ENCODE measurements around the gene OSBPL10. TPM values are rescaled to one million over a fixed set of nuclear protein-coding genes. Genes with fewer than 3 reads are reported as not detected.

Gene OSBPL10
- total and polyA plus RNA-seq, 4 donors, result 3.9 to 33.0 (median 13.1) TPM

DNA sequence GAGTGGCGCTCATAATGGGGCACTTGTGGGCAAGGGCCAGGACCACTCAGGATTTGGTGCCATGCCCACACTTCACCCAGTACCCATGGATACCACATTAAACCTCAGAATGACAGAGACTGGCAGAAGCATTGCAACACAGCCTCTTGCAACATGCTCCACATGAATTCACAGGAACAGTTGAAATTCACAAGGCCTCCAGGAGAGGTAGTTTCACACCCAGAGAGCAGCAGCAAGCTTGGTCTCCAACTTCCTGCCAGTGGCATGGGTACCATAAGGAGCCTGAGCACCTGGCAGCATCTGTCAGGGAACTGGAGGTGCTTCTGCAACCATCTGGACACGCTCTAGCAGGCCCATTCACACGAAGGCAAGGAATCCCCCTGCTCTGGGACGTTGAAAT is 101.0 kb downstream of the OSBPL10 start:
- Histone ChIP-seq H3K27me3 (ENCODE audit: control insufficient read depth in 3 of 3, insufficient read depth in 3 of 3, low read length in 2 of 3) (no peaks in the 10 kb centered on the region), H3K4me1 (ENCODE audit: control insufficient read depth in 5 of 5, insufficient read depth in 5 of 5, low read length in 5 of 5) (peaks cover 0 to 16% (median 7%) of the 10 kb centered on the region in 5 donors), H3K9ac (ENCODE audit: insufficient read depth in 1 of 2, low read length in 2 of 2) (no peak overlapping the region), H3K27ac (ENCODE audit: low read depth in 1 of 2, low read length in 1 of 2) (no peak overlapping the region), H3K36me3 (ENCODE audit: control insufficient read depth in 4 of 4, insufficient read depth in 4 of 4, low read length in 4 of 4) (no peaks in the 10 kb centered on the region), H3K4me3 (no peak overlapping the region), H3K9me3 (ENCODE audit: control insufficient read depth in 4 of 4, insufficient read depth in 3 of 4, low read length in 3 of 4) (no peaks in the 10 kb centered on the region)
- ATAC-seq (ENCODE audit: insufficient read depth, low FRiP score), result peak; percentile 59
- peak in 2 of 3 donors; percentile 19 to 53 for DNase-seq
- 62 to 75% methylated on average over 4 of the region's 4 CpGs for WGBS, 2 donors
- TF ChIP-seq, protein P1, sequence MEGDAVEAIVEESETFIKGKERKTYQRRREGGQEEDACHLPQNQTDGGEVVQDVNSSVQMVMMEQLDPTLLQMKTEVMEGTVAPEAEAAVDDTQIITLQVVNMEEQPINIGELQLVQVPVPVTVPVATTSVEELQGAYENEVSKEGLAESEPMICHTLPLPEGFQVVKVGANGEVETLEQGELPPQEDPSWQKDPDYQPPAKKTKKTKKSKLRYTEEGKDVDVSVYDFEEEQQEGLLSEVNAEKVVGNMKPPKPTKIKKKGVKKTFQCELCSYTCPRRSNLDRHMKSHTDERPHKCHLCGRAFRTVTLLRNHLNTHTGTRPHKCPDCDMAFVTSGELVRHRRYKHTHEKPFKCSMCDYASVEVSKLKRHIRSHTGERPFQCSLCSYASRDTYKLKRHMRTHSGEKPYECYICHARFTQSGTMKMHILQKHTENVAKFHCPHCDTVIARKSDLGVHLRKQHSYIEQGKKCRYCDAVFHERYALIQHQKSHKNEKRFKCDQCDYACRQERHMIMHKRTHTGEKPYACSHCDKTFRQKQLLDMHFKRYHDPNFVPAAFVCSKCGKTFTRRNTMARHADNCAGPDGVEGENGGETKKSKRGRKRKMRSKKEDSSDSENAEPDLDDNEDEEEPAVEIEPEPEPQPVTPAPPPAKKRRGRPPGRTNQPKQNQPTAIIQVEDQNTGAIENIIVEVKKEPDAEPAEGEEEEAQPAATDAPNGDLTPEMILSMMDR (IDR thresholded peaks at IDR 0.05; ENCODE audit: control extremely low read depth, extremely low read depth), result no peak

DNA sequence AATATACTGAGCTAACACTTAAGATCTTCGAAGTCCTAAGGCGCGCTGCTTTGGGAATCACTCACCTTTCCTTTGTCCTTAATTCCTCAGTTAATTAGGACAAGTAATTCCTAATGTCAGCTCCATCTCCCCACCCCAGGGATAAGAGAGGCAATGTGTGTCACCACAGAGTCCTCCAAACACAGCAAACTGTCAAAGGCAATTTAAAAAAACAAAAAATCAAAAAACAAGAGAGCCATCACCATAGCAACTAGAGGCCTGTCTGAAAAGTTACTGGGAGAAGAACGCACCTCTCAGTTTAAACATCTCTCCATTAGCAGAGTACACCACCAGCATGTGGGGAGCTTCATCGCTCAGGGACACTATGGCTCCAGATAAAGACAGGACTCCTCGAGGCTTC is 101.7 kb downstream of the OSBPL10 start:
- no peaks in the 10 kb centered on the region for H3K36me3 ChIP-seq (ENCODE audit: control insufficient read depth in 4 of 4, insufficient read depth in 4 of 4, low read length in 4 of 4)
- no peak overlapping the region for H3K9ac ChIP-seq (ENCODE audit: insufficient read depth in 1 of 2, low read length in 2 of 2)
- 87 to 90% methylated on average over 6 of the region's 6 CpGs for WGBS, 2 donors

GRCh38 chr3:31878231-31878838 is 102.7 kb downstream of the OSBPL10 start:
- H3K36me3 ChIP-seq (ENCODE audit: control insufficient read depth in 4 of 4, insufficient read depth in 4 of 4, low read length in 4 of 4), result no peaks in the 10 kb centered on the region
- TF ChIP-seq, protein P1 (IDR thresholded peaks at IDR 0.05; ENCODE audit: control extremely low read depth, extremely low read depth), result no peak
- H3K9me3 ChIP-seq (ENCODE audit: control insufficient read depth in 4 of 4, insufficient read depth in 3 of 4, low read length in 3 of 4), result no peaks in the 10 kb centered on the region
- WGBS, 2 donors, result 83 to 85% methylated on average over 7 of the region's 7 CpGs
- H3K27ac ChIP-seq (ENCODE audit: low read depth in 1 of 2, low read length in 1 of 2), result no peak overlapping the region
- no peaks in the 10 kb centered on the region for H3K27me3 ChIP-seq (ENCODE audit: control insufficient read depth in 3 of 3, insufficient read depth in 3 of 3, low read length in 2 of 3)
- peaks cover 0 to 16% (median 4%) of the 10 kb centered on the region in 5 donors for H3K4me1 ChIP-seq (ENCODE audit: control insufficient read depth in 5 of 5, insufficient read depth in 5 of 5, low read length in 5 of 5)
- no peak overlapping the region for H3K9ac ChIP-seq (ENCODE audit: insufficient read depth in 1 of 2, low read length in 2 of 2)
- ATAC-seq (ENCODE audit: insufficient read depth, low FRiP score) (no peak), DNase-seq (peak in 2 of 3 donors; percentile 64 to 65)
- H3K4me3 ChIP-seq, result no peak overlapping the region

More for the DNA sequence above, 101.7 kb downstream of the OSBPL10 start:
- Histone ChIP-seq H3K4me1 (ENCODE audit: control insufficient read depth in 5 of 5, insufficient read depth in 5 of 5, low read length in 5 of 5) (peaks cover 0 to 16% (median 4%) of the 10 kb centered on the region in 5 donors), H3K27me3 (ENCODE audit: control insufficient read depth in 3 of 3, insufficient read depth in 3 of 3, low read length in 2 of 3) (no peaks in the 10 kb centered on the region), H3K9me3 (ENCODE audit: control insufficient read depth in 4 of 4, insufficient read depth in 3 of 4, low read length in 3 of 4) (no peaks in the 10 kb centered on the region), H3K27ac (ENCODE audit: low read depth in 1 of 2, low read length in 1 of 2) (no peak overlapping the region), H3K4me3 (no peak overlapping the region)
- ATAC-seq (ENCODE audit: insufficient read depth, low FRiP score) (no peak), DNase-seq (no peak)
- TF ChIP-seq, protein P1 (IDR thresholded peaks at IDR 0.05; ENCODE audit: control extremely low read depth, extremely low read depth), result no peak

GRCh38 chr3:31876331-31876730 is 104.7 kb downstream of the OSBPL10 start:
- TF ChIP-seq, protein P1 (IDR thresholded peaks at IDR 0.05; ENCODE audit: control extremely low read depth, extremely low read depth), result no peak
- Histone ChIP-seq H3K27ac (ENCODE audit: low read depth in 1 of 2, low read length in 1 of 2) (no peak overlapping the region), H3K4me3 (no peak overlapping the region), H3K36me3 (ENCODE audit: control insufficient read depth in 4 of 4, insufficient read depth in 4 of 4, low read length in 4 of 4) (no peaks in the 10 kb centered on the region), H3K9ac (ENCODE audit: insufficient read depth in 1 of 2, low read length in 2 of 2) (no peak overlapping the region), H3K9me3 (ENCODE audit: control insufficient read depth in 4 of 4, insufficient read depth in 3 of 4, low read length in 3 of 4) (no peaks in the 10 kb centered on the region), H3K4me1 (ENCODE audit: control insufficient read depth in 5 of 5, insufficient read depth in 5 of 5, low read length in 5 of 5) (peaks cover 0 to 16% (median 4%) of the 10 kb centered on the region in 5 donors), H3K27me3 (ENCODE audit: control insufficient read depth in 3 of 3, insufficient read depth in 3 of 3, low read length in 2 of 3) (no peaks in the 10 kb centered on the region)
- DNase-seq (no peak), ATAC-seq (ENCODE audit: insufficient read depth, low FRiP score) (no peak)
- WGBS, 2 donors, result 80 to 82% methylated on average over 7 of the region's 7 CpGs
